Neuronal stem cell (in vitro differentiated cells): ENCODE measurements around the gene ZNF195.
"Not testable (repeated sequence)": the region's sequence is repeated elsewhere in the genome, so short reads cannot be mapped to it uniquely, and the experiment has no call there.

Experiments
- DNase-seq: peaks from one replicate; pipeline ENCODE4 v3.0.0-alpha.2; 2013; ENCODE audit warnings: low spot score
- H2AFZ ChIP-seq: one replicate; pipeline ENCODE4 v1.6.1; 2013; ENCODE audit warnings: mild to moderate bottlenecking, low read length, inconsistent platforms
- H2AK5ac ChIP-seq: 2 replicates; pipeline ENCODE4 v1.6.1; 2013; ENCODE audit warnings: low read depth, mild to moderate bottlenecking, inconsistent platforms, low read length, moderate library complexity, mixed read lengths
- H2BK120ac ChIP-seq: 2 replicates; pipeline ENCODE4 v1.6.1; 2013; ENCODE audit warnings: low read depth, mild to moderate bottlenecking, inconsistent platforms, low read length, moderate library complexity, mixed read lengths
- H2BK12ac ChIP-seq: one replicate; pipeline ENCODE4 v1.6.1; 2013; ENCODE audit warnings: low read length, inconsistent platforms
- H2BK15ac ChIP-seq: 2 replicates; pipeline ENCODE4 v1.6.1; 2013; ENCODE audit warnings: mild to moderate bottlenecking, low read length, inconsistent platforms, mixed read lengths
- H2BK5ac ChIP-seq: one replicate; pipeline ENCODE4 v1.6.1; 2013; ENCODE audit warnings: inconsistent platforms, mild to moderate bottlenecking, low read length, moderate library complexity
- H3K14ac ChIP-seq: one replicate; pipeline ENCODE4 v1.6.1; 2013; ENCODE audit warnings: low read length, inconsistent platforms
- H3K18ac ChIP-seq: 2 replicates; pipeline ENCODE4 v1.6.1; 2013; ENCODE audit warnings: low read length, inconsistent platforms
- H3K23ac ChIP-seq: 2 replicates; pipeline ENCODE4 v1.6.1; 2013; ENCODE audit warnings: low read depth, mild to moderate bottlenecking, mixed read lengths, low read length, inconsistent platforms; ENCODE audit not compliant: poor library complexity
- H3K27ac ChIP-seq: replicated peaks from 3 replicates; pipeline ENCODE4 v1.5.1; 2013; ENCODE audit warnings: low read length, inconsistent platforms
- H3K27me3 ChIP-seq, 3 experiments: 2 replicates each; pipeline ENCODE4 v1.6.1; 2013; ENCODE audit warnings: low read length in 3 of 3, mild to moderate bottlenecking in 2 of 3, inconsistent platforms in 1 of 3, low read depth in 1 of 3, mixed read lengths in 1 of 3, moderate library complexity in 1 of 3; ENCODE audit not compliant: control insufficient read depth in 3 of 3, insufficient read depth in 3 of 3
- H3K36me3 ChIP-seq, 2 donors: replicated peaks in 1 of 2; 2 replicates each; pipeline ENCODE4 v1.6.1; 2013; ENCODE audit warnings: low read length in 2 of 2; ENCODE audit not compliant: control insufficient read depth in 2 of 2, insufficient read depth in 2 of 2
- H3K4ac ChIP-seq: 2 replicates; pipeline ENCODE4 v1.6.1; 2013; ENCODE audit warnings: inconsistent platforms, mild to moderate bottlenecking, low read length, moderate library complexity
- H3K4me1 ChIP-seq, 2 donors: 1 replicate in 1 of 2; 2 replicates in 1 of 2; pipeline ENCODE4 v1.6.1; 2013; ENCODE audit warnings: low read length in 2 of 2, low read depth in 1 of 2; ENCODE audit not compliant: control insufficient read depth in 2 of 2, insufficient read depth in 1 of 2
- H3K4me2 ChIP-seq: one replicate; pipeline ENCODE4 v1.6.1; 2013; ENCODE audit warnings: mild to moderate bottlenecking, low read length, inconsistent platforms; ENCODE audit not compliant: insufficient read depth, poor library complexity, severe bottlenecking
- H3K4me3 ChIP-seq, 2 donors: 2 replicates each; pipeline ENCODE4 v1.5.1; 2013; ENCODE audit warnings: low read length in 2 of 2, mild to moderate bottlenecking in 2 of 2, inconsistent platforms in 1 of 2, moderate library complexity in 1 of 2
- H3K79me1 ChIP-seq: one replicate; pipeline ENCODE4 v1.6.1; 2013; ENCODE audit warnings: low read depth, mild to moderate bottlenecking, inconsistent platforms, low read length, moderate library complexity
- H3K9ac ChIP-seq: one replicate; pipeline ENCODE4 v1.6.1; 2013; ENCODE audit warnings: mild to moderate bottlenecking, low read depth, low read length, inconsistent platforms; ENCODE audit not compliant: poor library complexity
- H3K9me3 ChIP-seq, 2 donors: replicated peaks in 1 of 2; 2 replicates each; pipeline versions ENCODE3 to v1.6.1; 2013; ENCODE audit warnings: low read length in 2 of 2, mild to moderate bottlenecking in 2 of 2, inconsistent platforms in 1 of 2, low read depth in 1 of 2, mixed read lengths in 1 of 2, moderate library complexity in 1 of 2; ENCODE audit not compliant: control insufficient read depth in 2 of 2, insufficient read depth in 1 of 2
- H4K8ac ChIP-seq: one replicate; pipeline ENCODE4 v1.6.1; 2013; ENCODE audit warnings: low read depth, mild to moderate bottlenecking, inconsistent platforms, low read length, moderate library complexity
- H4K91ac ChIP-seq: one replicate; pipeline ENCODE4 v1.6.1; 2013; ENCODE audit warnings: low read length, low read depth, mild to moderate bottlenecking, inconsistent platforms; ENCODE audit not compliant: poor library complexity
- WGBS, 2 donors: extraction: QIAGEN DNeasy Blood & Tissue Kit; methylation state at CpG; one replicate each; pipeline ENCODE4 v1.1.7; 2013; ENCODE audit warnings: missing lambda C conversion rate in 2 of 2, mixed read lengths in 1 of 2; ENCODE audit not compliant: insufficient read length in 2 of 2, insufficient replicate concordance in 1 of 2; ENCODE audit errors: extremely low coverage in 2 of 2; 5-methylcytosine and 5-hydroxymethylcytosine counted together

ZNF195 gene

DNA sequence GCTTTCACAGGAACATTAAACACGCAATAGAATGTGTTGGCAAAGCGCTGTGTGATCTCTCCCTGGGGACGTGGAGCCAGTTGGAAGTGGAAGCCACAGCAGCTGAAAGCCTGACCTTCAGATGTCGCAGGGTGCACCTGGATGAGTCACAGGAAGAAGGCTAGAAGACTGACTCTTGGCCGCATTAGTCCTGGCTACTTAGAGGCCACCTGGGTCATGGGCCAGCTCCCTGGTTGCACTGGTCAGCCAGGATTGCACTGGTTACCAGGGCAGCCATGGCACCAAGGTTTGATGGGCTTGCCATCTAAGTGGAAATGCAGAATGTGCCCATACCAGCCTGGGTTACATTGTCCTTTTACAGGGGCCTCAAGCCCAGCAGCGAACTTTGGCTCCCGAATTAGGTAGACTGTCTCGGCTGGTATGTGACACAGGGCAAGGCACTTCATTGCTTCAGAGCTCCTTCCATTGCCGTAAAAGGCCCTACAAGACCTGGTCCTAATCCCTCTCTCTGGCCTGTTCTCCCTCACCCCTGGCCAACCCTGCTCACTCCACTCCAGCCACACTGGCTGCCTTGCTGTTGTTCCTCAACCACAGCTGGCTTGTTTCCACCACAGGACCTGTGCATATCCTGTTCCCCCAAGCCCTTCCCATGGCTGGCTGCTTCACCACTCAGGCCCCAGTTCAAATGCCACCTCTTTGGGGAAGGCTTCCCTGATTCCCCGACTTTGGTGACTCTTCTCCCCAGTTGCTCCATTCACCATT, 41.5 kb upstream of the ZNF195 start:
- H2BK5ac ChIP-seq, H3K18ac ChIP-seq, H3K4me1 ChIP-seq, H3K27ac ChIP-seq, DNase-seq, H3K14ac ChIP-seq, H3K4me2 ChIP-seq, H3K27me3 ChIP-seq, H3K79me1 ChIP-seq, H3K23ac ChIP-seq, H2BK12ac ChIP-seq, H2AK5ac ChIP-seq, H3K4ac ChIP-seq, H4K8ac ChIP-seq, H3K9me3 ChIP-seq, H2BK15ac ChIP-seq, H2AFZ ChIP-seq, H4K91ac ChIP-seq, H2BK120ac ChIP-seq, H3K4me3 ChIP-seq, H3K9ac ChIP-seq, H3K36me3 ChIP-seq: not testable (repeated sequence)
- no CpG with 5 or more reads among the region's 10 CpGs for WGBS, 2 donors

DNA sequence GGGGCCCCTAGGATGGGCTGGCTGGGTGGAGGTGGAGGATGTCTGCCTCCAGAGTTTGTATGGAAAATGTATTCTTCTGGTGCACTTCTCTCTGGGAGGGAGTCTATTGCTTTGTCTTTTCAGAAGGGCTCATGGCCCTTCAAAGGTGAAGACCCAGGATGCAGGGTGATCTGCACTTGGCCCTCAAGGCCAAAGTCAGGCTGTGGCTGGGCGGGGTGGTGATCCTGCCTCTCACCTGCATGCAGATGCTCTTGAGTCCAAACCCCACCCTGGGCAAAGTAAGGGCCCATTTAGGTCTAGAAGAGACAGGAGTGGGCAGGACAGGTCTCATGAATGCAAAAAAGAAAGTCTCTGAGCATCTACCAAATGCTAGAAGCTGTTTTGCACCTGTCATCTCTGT, 40.5 kb upstream of the ZNF195 start:
- H2BK5ac ChIP-seq, DNase-seq, H3K27ac ChIP-seq, H3K4me2 ChIP-seq, H3K27me3 ChIP-seq, H2BK15ac ChIP-seq, H3K4me1 ChIP-seq, H3K23ac ChIP-seq, H4K8ac ChIP-seq, H3K18ac ChIP-seq, H3K4me3 ChIP-seq, H3K36me3 ChIP-seq, H2BK12ac ChIP-seq, H3K9ac ChIP-seq, H2AK5ac ChIP-seq, H3K14ac ChIP-seq, H3K79me1 ChIP-seq, H3K4ac ChIP-seq, H3K9me3 ChIP-seq, H2BK120ac ChIP-seq, H4K91ac ChIP-seq, H2AFZ ChIP-seq: not testable (repeated sequence)
- no CpG with 5 or more reads among the region's 1 CpG for WGBS, 2 donors

DNA sequence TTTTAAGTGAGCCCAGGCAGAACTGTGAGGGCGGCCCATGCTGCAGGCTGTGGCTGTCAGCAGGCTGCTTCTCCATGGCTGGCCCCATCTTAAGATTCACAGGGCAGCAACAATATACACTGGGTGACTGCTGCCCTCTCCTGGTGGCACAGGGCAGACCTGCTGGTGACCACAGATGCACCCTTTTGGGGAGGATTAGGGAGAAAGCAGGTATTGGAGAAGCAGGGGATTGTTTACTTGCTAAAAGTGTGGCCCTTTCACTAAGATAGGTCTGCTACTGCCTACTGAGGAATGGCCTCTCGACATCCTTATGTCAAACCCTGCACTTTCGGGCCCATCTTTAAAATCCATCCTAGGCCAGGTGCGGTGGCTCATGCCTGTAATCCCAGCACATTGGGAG, 38.1 kb upstream of the ZNF195 start:
- DNase-seq, H3K18ac ChIP-seq, H3K79me1 ChIP-seq, H2BK120ac ChIP-seq, H4K91ac ChIP-seq, H3K4me3 ChIP-seq, H3K23ac ChIP-seq, H3K36me3 ChIP-seq, H3K27me3 ChIP-seq, H2BK12ac ChIP-seq, H2AFZ ChIP-seq, H2BK15ac ChIP-seq, H2BK5ac ChIP-seq, H4K8ac ChIP-seq, H3K9me3 ChIP-seq, H3K27ac ChIP-seq, H3K9ac ChIP-seq, H3K4me1 ChIP-seq, H3K4ac ChIP-seq, H3K4me2 ChIP-seq, H2AK5ac ChIP-seq, H3K14ac ChIP-seq: not testable (repeated sequence)
- no CpG with 5 or more reads among the region's 4 CpGs for WGBS, 2 donors

DNA sequence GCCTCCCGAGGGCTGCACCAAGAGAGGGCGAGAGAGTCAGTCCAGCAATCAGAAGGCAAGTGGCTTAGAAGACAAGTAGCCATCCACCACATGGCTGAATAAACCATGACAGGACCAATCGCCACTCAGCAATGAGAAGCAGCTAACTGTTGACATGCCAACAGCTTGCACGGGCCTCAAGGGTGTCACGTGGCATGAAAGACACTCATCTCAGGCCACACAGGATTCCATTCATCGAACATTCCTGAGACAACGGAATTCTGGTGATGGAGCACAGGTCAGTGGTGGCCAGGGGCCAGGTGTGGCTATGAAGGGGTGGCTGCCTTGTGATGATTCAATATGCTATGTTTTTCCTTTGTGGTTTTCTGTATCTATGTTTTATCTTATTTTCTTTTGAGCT, 36.4 kb upstream of the ZNF195 start:
- H4K8ac ChIP-seq, H3K14ac ChIP-seq, H3K18ac ChIP-seq, H2BK120ac ChIP-seq, DNase-seq, H3K9me3 ChIP-seq, H3K4ac ChIP-seq, H2BK5ac ChIP-seq, H2AK5ac ChIP-seq, H3K27ac ChIP-seq, H2BK15ac ChIP-seq, H3K36me3 ChIP-seq, H3K4me3 ChIP-seq, H3K27me3 ChIP-seq, H3K4me1 ChIP-seq, H2AFZ ChIP-seq, H3K23ac ChIP-seq, H2BK12ac ChIP-seq, H3K4me2 ChIP-seq, H3K79me1 ChIP-seq, H3K9ac ChIP-seq, H4K91ac ChIP-seq: not testable (repeated sequence)
- WGBS, 2 donors = no CpG with 5 or more reads among the region's 7 CpGs
